Stimulated activated CD4-positive, alpha-beta T cell treated with anti-CD3 and anti-CD28 coated beads, Interleukin-15, amount 100 ng/mL, for 24 hours (primary cell): Measurements from ENCODE around the gene RHBDD3.
"Not testable (repeated sequence)": the region's sequence is repeated elsewhere in the genome, so short reads cannot be mapped to it uniquely, and the experiment has no call there.

Experiments
- DNase-seq: peaks from one replicate; pipeline ENCODE4 v3.0.0-alpha.2; 2020

RHBDD3 gene

GRCh38 chr22:29245626-29246385, 22.0 kb downstream of the RHBDD3 start:
- DNase-seq: peak; percentile 75

- no peak for DNase-seq
These were observed 22.8 kb downstream of the RHBDD3 start for GRCh38 chr22:29244785-29245625.

- no peak for DNase-seq
These were observed 23.8 kb downstream of the RHBDD3 start for GRCh38 chr22:29243874-29244446.

- not testable (repeated sequence) for DNase-seq
These were observed 27.3 kb downstream of the RHBDD3 start for GRCh38 chr22:29240481-29240880.

GRCh38 chr22:29233277-29233877, 34.4 kb downstream of the RHBDD3 start:
- DNase-seq: no peak

- DNase-seq: no peak
These were observed 35.5 kb downstream of the RHBDD3 start for GRCh38 chr22:29231971-29232959.

GRCh38 chr22:29230972-29231875, 36.6 kb downstream of the RHBDD3 start:
- no peak for DNase-seq

- no peak for DNase-seq
These were observed 41.3 kb downstream of the RHBDD3 start for GRCh38 chr22:29226351-29226981.

GRCh38 chr22:29225422-29226090, 42.2 kb downstream of the RHBDD3 start:
- DNase-seq: no peak

- DNase-seq: no peak
These were observed 42.8 kb downstream of the RHBDD3 start for GRCh38 chr22:29224859-29225410.

- DNase-seq: no peak
These were observed 43.5 kb downstream of the RHBDD3 start for GRCh38 chr22:29224121-29224858.

- no peak for DNase-seq
These were observed 47.7 kb downstream of the RHBDD3 start for GRCh38 chr22:29219881-29220670.

- not testable (repeated sequence) for DNase-seq
These were observed 48.4 kb downstream of the RHBDD3 start for GRCh38 chr22:29219409-29219782.

- no peak for DNase-seq
These were observed 48.9 kb downstream of the RHBDD3 start for GRCh38 chr22:29218758-29219408.

- no peak for DNase-seq
These were observed 49.7 kb downstream of the RHBDD3 start for GRCh38 chr22:29217827-29218757.
